GM23338 (cell line): ENCODE results near the gene C16orf95.

Experiments used
- CREB1 ChIP-seq: fragments of 250-450 bp; sonication (Bioruptor Pico); IDR thresholded peaks from 2 replicates; pipeline ENCODE4 v1.5.0; 2020; ENCODE audit warnings: low read depth, mild to moderate bottlenecking, moderate library complexity
- EZH2 ChIP-seq: fragments of 200-600 bp; sonication (generic); IDR thresholded peaks from one replicate; pipeline ENCODE4 v1.8.0; 2017; ENCODE audit warnings: antibody characterized with exemption, mild to moderate bottlenecking, low read depth; ENCODE audit not compliant: unreplicated experiment
- EZH2phosphoT487 ChIP-seq: fragments of 200-600 bp; sonication (generic); IDR thresholded peaks from one replicate; pipeline ENCODE4 v1.8.1; 2018; ENCODE audit warnings: antibody characterized with exemption; ENCODE audit not compliant: unreplicated experiment
- POLR2AphosphoS5 ChIP-seq: IDR thresholded peaks from 2 replicates; pipeline ENCODE4 v1.6.1; 2016; ENCODE audit warnings: antibody characterized with exemption, low read depth
- ZNF114 ChIP-seq: fragments of 250-450 bp; sonication (Bioruptor Pico); IDR thresholded peaks from 2 replicates; pipeline ENCODE4 v1.5.0; 2020; ENCODE audit warnings: mild to moderate bottlenecking, moderate library complexity
- TF ChIP-seq, protein P1 (sequence below), 2 experiments: fragments of 200-600 bp in 1 of 2; sonication (generic) in 1 of 2; conservative IDR thresholded peaks; 2 replicates each; pipeline versions ENCODE4 v1.5.1 to v1.6.1; 2016 to 2017; ENCODE audit warnings: antibody characterized with exemption in 2 of 2, low read depth in 2 of 2, mild to moderate bottlenecking in 2 of 2, moderate library complexity in 1 of 2
- TF ChIP-seq, protein P2 (sequence below): IDR thresholded peaks from one replicate; pipeline ENCODE4 v1.6.1; 2018; ENCODE audit warnings: antibody characterized with exemption; ENCODE audit not compliant: unreplicated experiment

DNA sequence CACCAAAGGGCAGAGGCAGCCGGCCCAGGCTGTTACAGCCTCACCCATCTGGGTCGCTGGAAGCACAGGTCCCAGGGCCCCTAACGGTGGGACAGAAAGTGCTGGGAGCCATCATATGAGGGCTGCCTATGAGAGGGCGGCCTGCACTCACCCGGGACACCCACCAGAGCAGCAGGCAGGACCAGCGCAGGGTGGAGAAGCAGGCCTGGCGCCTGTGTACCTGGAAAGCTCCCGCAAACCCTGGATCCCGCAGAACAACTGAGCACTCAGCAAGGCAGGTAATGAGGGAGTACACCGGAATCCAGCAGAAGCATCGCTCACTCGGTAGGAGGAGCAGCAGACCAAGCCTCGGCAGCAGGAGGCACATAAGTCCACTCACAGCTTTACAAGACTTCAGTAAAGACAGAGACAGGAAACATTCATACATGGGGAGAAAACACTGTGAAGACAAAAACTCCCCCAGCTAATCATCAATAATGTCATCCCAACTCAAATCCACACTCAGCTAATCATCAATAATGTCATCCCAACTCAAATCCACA is 31.5 kb upstream of the C16orf95 start:
- TF ChIP-seq ZNF114 (no peak), EZH2phosphoT487 (no peak), EZH2 (no peak), CREB1 (CRISPR knock-in tag) (no peak), POLR2AphosphoS5 (no peak)
- TF ChIP-seq, protein P1, sequence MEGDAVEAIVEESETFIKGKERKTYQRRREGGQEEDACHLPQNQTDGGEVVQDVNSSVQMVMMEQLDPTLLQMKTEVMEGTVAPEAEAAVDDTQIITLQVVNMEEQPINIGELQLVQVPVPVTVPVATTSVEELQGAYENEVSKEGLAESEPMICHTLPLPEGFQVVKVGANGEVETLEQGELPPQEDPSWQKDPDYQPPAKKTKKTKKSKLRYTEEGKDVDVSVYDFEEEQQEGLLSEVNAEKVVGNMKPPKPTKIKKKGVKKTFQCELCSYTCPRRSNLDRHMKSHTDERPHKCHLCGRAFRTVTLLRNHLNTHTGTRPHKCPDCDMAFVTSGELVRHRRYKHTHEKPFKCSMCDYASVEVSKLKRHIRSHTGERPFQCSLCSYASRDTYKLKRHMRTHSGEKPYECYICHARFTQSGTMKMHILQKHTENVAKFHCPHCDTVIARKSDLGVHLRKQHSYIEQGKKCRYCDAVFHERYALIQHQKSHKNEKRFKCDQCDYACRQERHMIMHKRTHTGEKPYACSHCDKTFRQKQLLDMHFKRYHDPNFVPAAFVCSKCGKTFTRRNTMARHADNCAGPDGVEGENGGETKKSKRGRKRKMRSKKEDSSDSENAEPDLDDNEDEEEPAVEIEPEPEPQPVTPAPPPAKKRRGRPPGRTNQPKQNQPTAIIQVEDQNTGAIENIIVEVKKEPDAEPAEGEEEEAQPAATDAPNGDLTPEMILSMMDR (conservative IDR thresholded peaks at IDR 0.05; ENCODE audit: low read depth in 2 of 2), result no peak
- TF ChIP-seq, protein P2, sequence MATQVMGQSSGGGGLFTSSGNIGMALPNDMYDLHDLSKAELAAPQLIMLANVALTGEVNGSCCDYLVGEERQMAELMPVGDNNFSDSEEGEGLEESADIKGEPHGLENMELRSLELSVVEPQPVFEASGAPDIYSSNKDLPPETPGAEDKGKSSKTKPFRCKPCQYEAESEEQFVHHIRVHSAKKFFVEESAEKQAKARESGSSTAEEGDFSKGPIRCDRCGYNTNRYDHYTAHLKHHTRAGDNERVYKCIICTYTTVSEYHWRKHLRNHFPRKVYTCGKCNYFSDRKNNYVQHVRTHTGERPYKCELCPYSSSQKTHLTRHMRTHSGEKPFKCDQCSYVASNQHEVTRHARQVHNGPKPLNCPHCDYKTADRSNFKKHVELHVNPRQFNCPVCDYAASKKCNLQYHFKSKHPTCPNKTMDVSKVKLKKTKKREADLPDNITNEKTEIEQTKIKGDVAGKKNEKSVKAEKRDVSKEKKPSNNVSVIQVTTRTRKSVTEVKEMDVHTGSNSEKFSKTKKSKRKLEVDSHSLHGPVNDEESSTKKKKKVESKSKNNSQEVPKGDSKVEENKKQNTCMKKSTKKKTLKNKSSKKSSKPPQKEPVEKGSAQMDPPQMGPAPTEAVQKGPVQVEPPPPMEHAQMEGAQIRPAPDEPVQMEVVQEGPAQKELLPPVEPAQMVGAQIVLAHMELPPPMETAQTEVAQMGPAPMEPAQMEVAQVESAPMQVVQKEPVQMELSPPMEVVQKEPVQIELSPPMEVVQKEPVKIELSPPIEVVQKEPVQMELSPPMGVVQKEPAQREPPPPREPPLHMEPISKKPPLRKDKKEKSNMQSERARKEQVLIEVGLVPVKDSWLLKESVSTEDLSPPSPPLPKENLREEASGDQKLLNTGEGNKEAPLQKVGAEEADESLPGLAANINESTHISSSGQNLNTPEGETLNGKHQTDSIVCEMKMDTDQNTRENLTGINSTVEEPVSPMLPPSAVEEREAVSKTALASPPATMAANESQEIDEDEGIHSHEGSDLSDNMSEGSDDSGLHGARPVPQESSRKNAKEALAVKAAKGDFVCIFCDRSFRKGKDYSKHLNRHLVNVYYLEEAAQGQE, result no peak
